Heart left ventricle (tissue), 13 donors: ENCODE results near the gene CAPN2.

Source experiments
- POLR2A ChIP-seq, 2 donors: fragments of 450-650 bp; IDR thresholded peaks; one replicate each; pipeline ENCODE4 v1.6.1; 2017; ENCODE audit warnings: antibody characterized with exemption in 2 of 2, mild to moderate bottlenecking in 2 of 2, moderate library complexity in 2 of 2
- TF ChIP-seq, protein P1 (sequence below), 12 donors: fragments of 200-600 bp; sonication (generic) in 4 of 12; IDR thresholded peaks; one replicate each; pipeline versions ENCODE4 v1.5.0 to v1.8.0; 2018 to 2022; ENCODE audit warnings: antibody characterized with exemption in 12 of 12, mild to moderate bottlenecking in 5 of 12
- donor health status: ischemic (EF 13 %, LVEDD 7.1; RV severe dilation, severe dysfunction).
- donor health status: DM: no; HTN: yes; CAD: no.
- donor health status: DM: no; HTN: no; CAD: no.
- donor health status: ischemic (EF 25% LVEDD 6.9; RV normal size, moderate dysfunction).
- donor health status: ischemic (EF 25% LVEDD 5.7; RV mildly dilated, moderate dysfunction).
- donor health status: ischemic (EF 35%, LVEDD 5.7; RV mildly dilated, moderate dysfunction).
- donor health status: nonischemic (EF 11% LVEDD 7.7; RV severe dilation, severe dysfunction).
- donor health status: DM: yes; HTN: yes; CAD: no.
- donor health status: PGD.
- donor health status: ischemic (EF 29% LVEDD 5.4; RV normal size, mild dysfunction).
- donor health status: nonischemic (EF 23%, LVEDD 6.1; RV moderate dilation, normal function).

DNA sequence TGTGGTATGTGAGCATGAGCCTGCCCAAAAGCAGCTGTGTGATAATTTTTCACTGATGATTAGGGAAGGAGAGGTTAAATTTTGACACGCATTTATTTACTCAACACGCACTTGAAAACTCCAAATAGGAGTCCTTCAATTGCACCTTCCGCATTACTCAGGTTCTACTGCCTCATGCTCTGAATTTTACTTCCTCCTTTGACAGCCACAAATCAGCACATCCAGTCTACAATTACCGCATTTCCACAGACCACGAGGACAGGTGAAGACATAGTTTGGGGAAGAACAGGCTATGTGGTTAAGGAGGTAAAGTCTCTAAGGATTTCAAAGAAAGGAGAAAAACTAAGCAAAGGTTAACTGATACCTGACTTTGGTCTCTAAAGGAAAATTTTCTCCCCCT, 49.4 kb upstream of the CAPN2 start:
- TF ChIP-seq POLR2A (IDR thresholded peaks at IDR 0.05) = no peak
- TF ChIP-seq, protein P1, sequence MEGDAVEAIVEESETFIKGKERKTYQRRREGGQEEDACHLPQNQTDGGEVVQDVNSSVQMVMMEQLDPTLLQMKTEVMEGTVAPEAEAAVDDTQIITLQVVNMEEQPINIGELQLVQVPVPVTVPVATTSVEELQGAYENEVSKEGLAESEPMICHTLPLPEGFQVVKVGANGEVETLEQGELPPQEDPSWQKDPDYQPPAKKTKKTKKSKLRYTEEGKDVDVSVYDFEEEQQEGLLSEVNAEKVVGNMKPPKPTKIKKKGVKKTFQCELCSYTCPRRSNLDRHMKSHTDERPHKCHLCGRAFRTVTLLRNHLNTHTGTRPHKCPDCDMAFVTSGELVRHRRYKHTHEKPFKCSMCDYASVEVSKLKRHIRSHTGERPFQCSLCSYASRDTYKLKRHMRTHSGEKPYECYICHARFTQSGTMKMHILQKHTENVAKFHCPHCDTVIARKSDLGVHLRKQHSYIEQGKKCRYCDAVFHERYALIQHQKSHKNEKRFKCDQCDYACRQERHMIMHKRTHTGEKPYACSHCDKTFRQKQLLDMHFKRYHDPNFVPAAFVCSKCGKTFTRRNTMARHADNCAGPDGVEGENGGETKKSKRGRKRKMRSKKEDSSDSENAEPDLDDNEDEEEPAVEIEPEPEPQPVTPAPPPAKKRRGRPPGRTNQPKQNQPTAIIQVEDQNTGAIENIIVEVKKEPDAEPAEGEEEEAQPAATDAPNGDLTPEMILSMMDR (IDR thresholded peaks at IDR 0.05) = no peak
